Stimulated activated CD8-positive, alpha-beta memory T cell treated with anti-CD3 and anti-CD28 coated beads, Interleukin-7, amount 100 ng/mL, for 48 hours (primary cell): ENCODE results near the gene SH3TC1.

ENCODE experiments used
- DNase-seq, 2 donors: peaks; one replicate each; pipeline ENCODE4 v3.0.0-alpha.2; 2020; ENCODE audit warnings: low read depth in 1 of 2; ENCODE audit errors: extremely low read depth in 1 of 2

The SH3TC1 gene

GRCh38 chr4:8274066-8274652 is 75.1 kb downstream of the SH3TC1 start:
- no peak for DNase-seq

GRCh38 chr4:8274765-8275547 is 75.9 kb downstream of the SH3TC1 start:
- DNase-seq = no peak

GRCh38 chr4:8275548-8275910 is 76.4 kb downstream of the SH3TC1 start:
- DNase-seq = no peak

- DNase-seq = no peak
Measured at GRCh38 chr4:8276358-8277240, 77.5 kb downstream of the SH3TC1 start.

GRCh38 chr4:8277356-8278008 is 78.4 kb downstream of the SH3TC1 start:
- DNase-seq = no peak

GRCh38 chr4:8278009-8278395 is 78.9 kb downstream of the SH3TC1 start:
- DNase-seq = no peak

- DNase-seq = no peak
Measured at GRCh38 chr4:8278421-8279287, 79.6 kb downstream of the SH3TC1 start.

GRCh38 chr4:8279321-8280157 is 80.4 kb downstream of the SH3TC1 start:
- DNase-seq = no peak

- DNase-seq = no peak
Measured at GRCh38 chr4:8280158-8280875, 81.2 kb downstream of the SH3TC1 start.

GRCh38 chr4:8280876-8281440 is 81.9 kb downstream of the SH3TC1 start:
- DNase-seq = no peak

- no peak for DNase-seq
Measured at GRCh38 chr4:8281519-8282133, 82.5 kb downstream of the SH3TC1 start.

- no peak for DNase-seq
Measured at GRCh38 chr4:8282134-8282641, 83.1 kb downstream of the SH3TC1 start.

GRCh38 chr4:8282742-8283141 is 83.7 kb downstream of the SH3TC1 start:
- no peak for DNase-seq

GRCh38 chr4:8283161-8283560 is 84.1 kb downstream of the SH3TC1 start:
- DNase-seq = no peak

- DNase-seq = no peak
Measured at GRCh38 chr4:8283631-8284121, 84.6 kb downstream of the SH3TC1 start.

- no peak for DNase-seq
Measured at GRCh38 chr4:8284391-8284790, 85.3 kb downstream of the SH3TC1 start.

- DNase-seq = no peak
Measured at GRCh38 chr4:8285143-8285975, 86.3 kb downstream of the SH3TC1 start.
